HEK293T (cell line): ENCODE measurements around the gene EBLN2.

Source experiments
- CTCF ChIA-PET: fragments of 350-600 bp; formaldehyde crosslinking; extraction: SDS; loops from one replicate; lab custom pipeline; 2021; ENCODE audit warnings: antibody characterized with exemption, inconsistent platforms; lab: Yijun Ruan, JAX
- POLR2A ChIA-PET: fragments of 350-600 bp; formaldehyde crosslinking; extraction: SDS; loops from one replicate; lab custom pipeline; 2020; ENCODE audit warnings: antibody characterized with exemption, inconsistent platforms; lab: Yijun Ruan, JAX
- DNase-seq: peaks from one replicate; pipeline ENCODE4 v3.0.0; 2012; ENCODE audit warnings: mixed read lengths; ENCODE audit errors: extremely low spot score
- ARNT ChIP-seq: fragments of 450-650 bp; IDR thresholded peaks from 2 replicates; pipeline ENCODE4 v1.6.1; 2017; ENCODE audit warnings: mild to moderate bottlenecking
- BHLHE40 ChIP-seq: fragments of 450-650 bp; IDR thresholded peaks from 2 replicates; pipeline ENCODE4 v1.6.1; 2016; ENCODE audit warnings: mild to moderate bottlenecking, moderate library complexity, borderline replicate concordance
- CTBP1 ChIP-seq: fragments of 450-650 bp; IDR thresholded peaks from 2 replicates; pipeline ENCODE4 v1.6.1; 2016; ENCODE audit warnings: borderline replicate concordance
- ELF4 ChIP-seq: fragments of 450-650 bp; IDR thresholded peaks from 2 replicates; pipeline ENCODE4 v1.6.1; 2017; ENCODE audit warnings: antibody characterized with exemption
- FOXA1 ChIP-seq: fragments of 450-650 bp; IDR thresholded peaks from 2 replicates; pipeline ENCODE4 v1.6.1; 2016; ENCODE audit warnings: mild to moderate bottlenecking
- FOXK2 ChIP-seq: fragments of 450-650 bp; IDR thresholded peaks from 2 replicates; pipeline ENCODE4 v1.6.1; 2016; ENCODE audit warnings: mild to moderate bottlenecking
- FOXM1 ChIP-seq: fragments of 450-650 bp; IDR thresholded peaks from 2 replicates; pipeline ENCODE4 v1.6.1; 2017; ENCODE audit warnings: mild to moderate bottlenecking, borderline replicate concordance
- HDGF ChIP-seq: fragments of 450-650 bp; IDR thresholded peaks from 2 replicates; pipeline ENCODE4 v1.6.1; 2017; ENCODE audit warnings: antibody characterized with exemption, borderline replicate concordance
- L3MBTL2 ChIP-seq: fragments of 450-650 bp; conservative IDR thresholded peaks from 2 replicates; pipeline ENCODE4 v1.6.1; 2016; ENCODE audit warnings: mild to moderate bottlenecking
- LEF1 ChIP-seq: fragments of 450-650 bp; IDR thresholded peaks from 2 replicates; pipeline ENCODE4 v1.6.1; 2017; ENCODE audit warnings: mild to moderate bottlenecking, borderline replicate concordance
- NFRKB ChIP-seq: fragments of 450-650 bp; IDR thresholded peaks from 2 replicates; pipeline ENCODE4 v1.6.1; 2016; ENCODE audit warnings: mild to moderate bottlenecking, moderate library complexity
- PKNOX1 ChIP-seq: fragments of 450-650 bp; IDR thresholded peaks from 2 replicates; pipeline ENCODE4 v1.6.1; 2016
- SP1 ChIP-seq: fragments of 450-650 bp; IDR thresholded peaks from 2 replicates; pipeline ENCODE4 v1.6.1; 2017
- SUZ12 ChIP-seq: fragments of 450-650 bp; IDR thresholded peaks from 2 replicates; pipeline ENCODE4 v1.6.1; 2016; ENCODE audit warnings: mild to moderate bottlenecking
- TARDBP ChIP-seq: fragments of 450-650 bp; IDR thresholded peaks from 2 replicates; pipeline ENCODE4 v1.6.1; 2016
- ZNF384 ChIP-seq: fragments of 450-650 bp; IDR thresholded peaks from 2 replicates; pipeline ENCODE4 v1.6.1; 2016

The EBLN2 gene

GRCh38 chr3:73061416-73061815 lies at the start of gene EBLN2:
TSS of gene EBLN2 (plus strand) at chr3:73061659. CDS start at chr3:73062082, 423 bp downstream.
- ChIA-PET POLR2A (no interaction called here), CTCF (interaction anchor here (0.6 kb wide), 1 partner anchor 90 kb away, joined by 3 read pairs; no protein-coding TSS in a partner anchor)
- no peak for TF ChIP-seq FOXM1
- TF ChIP-seq NFRKB = no peak
- no peak for TF ChIP-seq SP1
- TF ChIP-seq HDGF = no peak
- no peak for TF ChIP-seq PKNOX1
- no peak for TF ChIP-seq BHLHE40
- DNase-seq = no peak

DNA sequence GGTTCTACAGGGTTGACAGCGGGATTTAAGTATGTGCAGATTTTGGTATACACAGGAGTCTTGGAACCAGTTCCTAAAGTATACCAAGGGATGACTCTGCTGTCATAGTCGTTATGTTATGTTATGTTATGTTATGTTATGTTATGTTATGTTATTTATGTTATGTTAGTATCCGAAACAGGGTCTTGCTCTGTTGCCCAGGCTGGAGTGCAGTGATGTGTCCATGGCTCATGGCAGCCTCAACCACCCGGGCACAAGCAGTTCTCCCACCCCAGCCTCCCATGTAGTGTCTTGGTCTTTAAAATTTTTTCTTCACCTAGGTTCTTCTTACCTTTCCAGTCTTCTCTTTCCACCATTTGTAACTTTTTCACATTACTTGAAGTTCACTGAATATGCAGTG lies 43.2 kb upstream of the EBLN2 start:
- POLR2A ChIA-PET = no interaction called here
- no peak for TF ChIP-seq CTBP1
- no peak for TF ChIP-seq ARNT
- no peak for TF ChIP-seq NFRKB
- no peak for TF ChIP-seq LEF1
- TF ChIP-seq BHLHE40 = no peak
- no peak for TF ChIP-seq PKNOX1
- no peak for TF ChIP-seq SP1
- no peak for TF ChIP-seq ZNF384
- no peak for TF ChIP-seq L3MBTL2
- no peak for TF ChIP-seq FOXM1
- no peak for TF ChIP-seq FOXA1
- no peak for TF ChIP-seq SUZ12
- TF ChIP-seq ELF4 = no peak
- no peak for TF ChIP-seq HDGF
- no peak for TF ChIP-seq FOXK2
- TF ChIP-seq TARDBP = no peak
- no peak for DNase-seq
- CTCF ChIA-PET = no interaction called here

GRCh38 chr3:73018790-73019441 lies 42.5 kb upstream of the EBLN2 start:
- DNase-seq = no peak
- TF ChIP-seq CTBP1 = no peak
- TF ChIP-seq BHLHE40 = no peak
- no peak for TF ChIP-seq ARNT
- TF ChIP-seq L3MBTL2 = no peak
- TF ChIP-seq ZNF384 = no peak
- no peak for TF ChIP-seq FOXM1
- TF ChIP-seq FOXK2 = no peak
- TF ChIP-seq FOXA1 = no peak
- no peak for TF ChIP-seq NFRKB
- TF ChIP-seq LEF1 = no peak
- no peak for TF ChIP-seq ELF4
- no peak for TF ChIP-seq SUZ12
- TF ChIP-seq PKNOX1 = no peak
- TF ChIP-seq SP1 = no peak
- no peak for TF ChIP-seq HDGF
- no peak for TF ChIP-seq TARDBP
- CTCF ChIA-PET = interaction anchor here (1.4 kb wide), 1 partner anchor 37 kb away, joined by 5 read pairs; no protein-coding TSS in a partner anchor
- POLR2A ChIA-PET = no interaction called here

DNA sequence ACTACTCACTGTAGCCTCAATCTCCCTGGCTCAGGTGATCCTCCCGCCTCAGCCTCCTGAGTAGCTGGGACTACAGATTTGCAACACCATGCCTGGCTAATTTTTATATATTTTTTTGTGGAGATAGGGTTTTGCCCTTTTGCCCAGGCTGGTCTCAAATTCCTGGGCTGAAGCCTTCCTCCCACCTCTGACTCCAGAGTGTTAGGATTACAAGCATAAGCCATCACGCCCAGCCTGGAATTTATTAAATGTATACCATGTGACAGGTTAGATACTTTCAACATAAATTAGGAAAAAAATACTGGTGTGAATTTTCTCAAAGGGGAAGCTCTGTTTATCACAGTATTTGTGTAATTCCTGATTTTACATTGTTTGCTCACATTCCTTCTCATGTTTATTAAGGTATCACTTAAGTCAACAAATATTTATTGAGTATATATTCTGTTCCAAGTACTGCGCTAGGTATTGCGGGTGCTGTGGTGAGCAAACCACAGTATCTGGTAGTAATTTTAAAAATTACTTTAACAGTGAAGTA lies 40.1 kb upstream of the EBLN2 start:
- TF ChIP-seq ELF4 (no peak), TARDBP (no peak), PKNOX1 (no peak), FOXA1 (no peak)
- CTCF ChIA-PET = interaction anchor here (0.7 kb wide), 1 partner anchor 170 kb away, joined by 6 read pairs; no protein-coding TSS in a partner anchor
- DNase-seq = no peak
- POLR2A ChIA-PET = no interaction called here

- POLR2A ChIA-PET = no interaction called here
- CTCF ChIA-PET = no interaction called here
- TF ChIP-seq BHLHE40 (no peak), FOXA1 (no peak), CTBP1 (no peak), ZNF384 (no peak), FOXK2 (no peak), SP1 (no peak), ELF4 (no peak), FOXM1 (no peak)
- DNase-seq = no peak
Measured at GRCh38 chr3:73024836-73025235, 36.6 kb upstream of the EBLN2 start.
